SK-MEL-5 (cell line): ENCODE data around the gene SPSB4. TPM values are rescaled to one million over a fixed set of nuclear protein-coding genes. Genes with fewer than 3 reads are reported as not detected.

ENCODE experiments used
- total RNA-seq: library from RNA; depleted of rRNA; stranded (reverse); fragments of >200 nt; shearing (Covaris generic); gene quantifications from 2 replicates; pipeline ENCODE4 v1.2.3, GENCODE V29; 2014; rRNA removed

SPSB4 gene
- total RNA-seq, 1 experiment from 2014 or later = 0.08 TPM

Other genes with a start within 250 kb of the SPSB4 start
- gene SLC25A36, start 109.5 kb upstream of the SPSB4 start, total RNA-seq = 92.5 and 97.8 TPM in 2 replicates
- gene PXYLP1, start 180.5 kb downstream of the SPSB4 start, total RNA-seq = 2.8 and 3.0 TPM in 2 replicates